ENCODE data around the gene BPGM.

BPGM gene

GRCh38 chr7:134720091-134720935 is 73.7 kb downstream of the BPGM start:
- no peak for DNase-seq (ENCODE audit: low read depth)

GRCh38 chr7:134721171-134721570 is 74.5 kb downstream of the BPGM start:
- DNase-seq (ENCODE audit: low read depth), result no peak

DNA sequence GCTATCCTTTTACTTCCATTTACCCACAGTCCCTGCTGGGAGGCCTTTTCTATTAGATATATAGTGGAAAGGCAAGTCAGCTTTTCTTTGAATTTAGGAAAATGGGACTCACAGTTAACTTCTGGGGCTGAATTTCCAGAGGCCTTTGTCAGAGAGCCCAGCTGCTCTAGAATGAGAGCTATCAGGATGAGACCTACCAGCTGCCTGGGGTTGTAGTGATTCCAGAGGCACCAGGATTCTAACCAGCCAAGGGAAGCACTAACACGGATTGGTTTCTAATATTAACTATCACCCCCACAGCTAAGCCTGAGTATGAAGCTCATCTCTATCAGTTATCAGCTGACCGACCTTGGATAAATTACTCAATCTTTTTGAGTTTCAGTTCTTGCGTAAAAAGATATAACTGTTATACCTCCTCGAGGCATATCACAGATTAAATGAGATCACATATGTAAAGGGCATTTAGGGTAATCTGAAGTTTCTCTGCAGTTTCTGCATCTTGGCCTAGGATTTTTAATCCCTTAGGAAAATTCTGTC is 76.2 kb downstream of the BPGM start:
- no peak for DNase-seq (ENCODE audit: low read depth)

DNA sequence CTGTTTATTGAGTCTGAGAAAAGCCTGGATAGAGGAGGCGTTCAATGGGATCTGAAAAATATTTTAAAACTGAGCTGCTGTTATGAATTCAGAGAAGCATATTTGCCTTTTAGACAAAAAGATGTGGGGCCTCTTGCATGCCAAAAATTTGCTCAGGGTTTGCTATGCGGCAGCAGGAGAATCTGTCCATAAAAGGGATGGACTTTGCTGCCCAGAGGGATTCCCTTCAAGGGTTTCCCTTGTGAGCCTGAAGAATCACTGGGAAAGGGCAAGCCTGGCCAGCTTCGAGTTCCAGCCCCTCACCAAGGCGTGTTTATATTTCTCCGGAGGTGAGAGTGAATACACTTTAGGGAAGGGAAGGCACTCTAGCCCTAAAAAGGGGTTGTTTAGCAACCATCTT is 77.2 kb downstream of the BPGM start:
- DNase-seq (ENCODE audit: low read depth), result no peak

GRCh38 chr7:134724606-134725005 is 78.0 kb downstream of the BPGM start:
- no peak for DNase-seq (ENCODE audit: low read depth)

DNA sequence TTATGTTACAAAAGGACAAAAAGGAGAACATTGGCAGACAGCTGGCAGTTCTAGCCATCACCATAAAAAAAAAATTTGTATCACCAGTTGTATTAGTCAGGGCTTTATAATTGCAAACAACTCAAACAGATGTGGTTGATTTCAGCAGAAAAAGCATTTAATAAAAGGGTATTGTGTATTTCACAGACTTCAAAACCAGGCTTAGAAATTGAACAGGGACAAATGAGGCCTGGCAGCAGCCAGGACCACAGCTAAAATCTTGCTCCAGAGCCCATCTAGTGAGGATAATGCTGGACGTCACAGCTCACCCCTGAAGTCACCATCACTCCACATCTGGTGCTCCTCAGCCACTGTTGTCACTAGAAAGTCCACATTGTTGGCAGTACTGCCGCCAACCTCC is 79.9 kb downstream of the BPGM start:
- no peak for DNase-seq (ENCODE audit: low read depth)

DNA sequence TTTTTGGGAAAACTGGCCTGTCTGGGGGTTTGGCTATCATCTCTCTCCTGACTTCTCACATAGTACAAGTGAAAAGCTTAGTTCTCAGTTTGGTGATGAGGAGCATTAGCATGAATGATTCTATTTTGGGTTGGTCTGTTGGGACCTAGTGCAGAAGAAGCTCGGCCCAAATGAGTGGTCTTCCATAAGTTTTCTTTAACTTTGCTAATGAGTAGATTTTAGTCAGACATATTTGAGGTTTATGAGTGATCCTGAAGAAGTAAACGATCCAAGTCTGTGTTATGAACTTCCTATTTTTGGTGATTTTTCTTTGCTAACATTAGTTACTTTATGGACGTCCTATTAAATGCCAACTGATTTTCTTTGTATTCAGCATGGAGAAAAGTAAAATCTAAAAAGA is 81.1 kb downstream of the BPGM start:
- no peak for DNase-seq (ENCODE audit: low read depth)

Measured in HS-5 (cell line).